Tibial artery (tissue), 4 donors: ENCODE results near the gene FAAH.

Source experiments
- DNase-seq, 2 donors: peaks; one replicate each; pipeline ENCODE4 v3.0.0-alpha.2; 2019
- H3K27ac ChIP-seq, 2 donors: fragments of 200-600 bp; sonication (generic) in 1 of 2; 1 replicate in 1 of 2; 2 replicates in 1 of 2; pipeline ENCODE4 v1.5.1; 2018 to 2019; ENCODE audit warnings: mild to moderate bottlenecking in 1 of 2
- H3K27me3 ChIP-seq, 2 donors: fragments of 200-600 bp; sonication (generic) in 1 of 2; one replicate each; pipeline versions ENCODE4 v1.5.1 to v1.6.0; 2016 to 2019
- H3K36me3 ChIP-seq, 3 donors: fragments of 200-600 bp; sonication (generic) in 2 of 3; one replicate each; pipeline ENCODE4 v1.5.1; 2016 to 2019; ENCODE audit warnings: mild to moderate bottlenecking in 2 of 3
- H3K4me1 ChIP-seq, 4 donors: fragments of 200-600 bp; sonication (generic) in 2 of 4; 1 replicate in 3 of 4; 2 replicates in 1 of 4; pipeline ENCODE4 v1.5.1; 2016 to 2019
- H3K4me3 ChIP-seq, 2 donors: fragments of 200-600 bp; sonication (generic) in 1 of 2; 1 replicate in 1 of 2; 2 replicates in 1 of 2; pipeline ENCODE4 v1.5.1; 2018 to 2019; ENCODE audit warnings: mild to moderate bottlenecking in 2 of 2
- H3K9me3 ChIP-seq, 3 donors: fragments of 200-600 bp; sonication (generic) in 1 of 3; one replicate each; pipeline ENCODE4 v1.5.1; 2016 to 2019
- CTCF ChIP-seq, 2 experiments: fragments of 200-600 bp in 1 of 2; fragments of 450-650 bp in 1 of 2; IDR thresholded peaks; one replicate each; pipeline ENCODE4 v1.5.1; 2017 to 2019; ENCODE audit warnings: antibody characterized with exemption in 2 of 2, mild to moderate bottlenecking in 1 of 2, moderate library complexity in 1 of 2
- intact Hi-C: fragments of 100-400 bp; cut with DNase I; formaldehyde crosslinking; loops from one replicate; pipeline ENCODE4 v1.15.0; 2023; ENCODE audit warnings: low total_unique reads

FAAH gene

DNA sequence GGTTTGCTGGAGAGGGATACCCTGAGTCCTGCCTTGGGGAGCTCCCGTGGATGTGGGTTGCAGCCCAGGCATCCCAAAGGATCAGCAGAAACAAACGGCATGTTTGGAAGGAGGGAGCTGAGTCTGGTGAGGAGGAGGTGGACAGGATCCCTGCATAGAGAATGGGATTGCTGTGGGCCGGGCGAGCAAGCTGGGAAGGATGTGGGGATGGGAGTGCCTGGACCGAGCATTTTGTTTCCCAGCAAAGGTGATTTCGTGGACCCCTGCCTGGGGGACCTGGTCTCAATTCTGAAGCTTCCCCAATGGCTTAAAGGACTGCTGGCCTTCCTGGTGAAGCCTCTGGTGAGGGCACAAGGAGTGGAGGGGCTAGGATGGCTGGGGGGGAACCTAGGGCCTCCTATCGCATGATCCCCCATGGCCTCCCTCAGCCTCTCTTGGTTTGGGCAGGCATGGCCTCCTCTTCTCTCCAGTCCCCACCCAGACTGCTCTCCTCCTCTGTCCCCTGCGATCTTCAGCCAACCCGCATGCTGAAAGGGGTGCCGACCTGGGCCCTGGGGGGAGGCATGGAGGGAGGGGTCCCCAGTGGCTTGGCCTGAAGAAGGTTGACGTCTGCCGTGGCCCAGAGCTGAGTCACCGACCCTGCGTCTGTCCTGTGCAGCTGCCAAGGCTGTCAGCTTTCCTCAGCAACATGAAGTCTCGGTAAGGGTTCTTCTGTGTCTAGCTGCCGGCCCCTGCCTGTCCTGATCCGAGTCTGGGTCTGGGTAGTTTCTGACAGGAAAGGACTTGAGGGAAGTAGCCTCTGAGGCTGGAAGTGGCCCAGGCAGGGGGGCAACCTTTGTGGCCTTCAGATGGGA lies 16.3 kb downstream of the FAAH start:
- no peaks in the 10 kb centered on the region for H3K9me3 ChIP-seq
- H3K4me3 ChIP-seq, result no peak overlapping the region
- peaks cover 0 to 11% (median 4%) of the 10 kb centered on the region in 4 donors for H3K4me1 ChIP-seq
- no peaks in the 10 kb centered on the region for H3K27me3 ChIP-seq
- intact Hi-C loops, result no loop called here
- no peak overlapping the region for H3K27ac ChIP-seq
- no peak for DNase-seq
- peaks cover 0 to 58% (median 0%) of the 10 kb centered on the region in 3 donors for H3K36me3 ChIP-seq
- no peak for TF ChIP-seq CTCF (IDR thresholded peaks at IDR 0.05)

DNA sequence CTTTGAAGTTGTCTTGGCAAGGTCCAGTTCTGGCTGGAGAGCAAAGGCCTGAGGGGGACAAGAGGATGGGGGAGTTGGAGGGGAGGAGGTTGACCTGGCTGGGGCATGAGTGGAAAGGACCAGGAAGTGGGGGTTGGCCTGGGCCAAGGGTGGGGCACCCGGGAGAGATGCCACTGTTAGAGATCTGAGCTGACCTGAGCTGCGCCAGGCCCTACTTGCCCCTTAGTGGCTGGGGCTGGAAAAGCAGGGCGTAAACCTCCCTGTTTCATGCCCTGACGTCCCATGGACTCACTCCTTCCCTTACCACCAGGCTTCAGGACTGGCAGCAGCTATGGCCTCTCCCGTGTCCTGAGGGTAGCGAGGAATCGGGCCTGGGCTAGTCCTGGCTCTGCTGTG lies 16.9 kb downstream of the FAAH start:
- Histone ChIP-seq H3K27ac (no peak overlapping the region), H3K9me3 (no peaks in the 10 kb centered on the region), H3K4me1 (peaks cover 0 to 8% (median 4%) of the 10 kb centered on the region in 4 donors), H3K27me3 (no peaks in the 10 kb centered on the region), H3K4me3 (no peak overlapping the region), H3K36me3 (peaks cover 0 to 58% (median 0%) of the 10 kb centered on the region in 3 donors)
- intact Hi-C loops, result no loop called here
- TF ChIP-seq CTCF (IDR thresholded peaks at IDR 0.05), result no peak
- no peak for DNase-seq

DNA sequence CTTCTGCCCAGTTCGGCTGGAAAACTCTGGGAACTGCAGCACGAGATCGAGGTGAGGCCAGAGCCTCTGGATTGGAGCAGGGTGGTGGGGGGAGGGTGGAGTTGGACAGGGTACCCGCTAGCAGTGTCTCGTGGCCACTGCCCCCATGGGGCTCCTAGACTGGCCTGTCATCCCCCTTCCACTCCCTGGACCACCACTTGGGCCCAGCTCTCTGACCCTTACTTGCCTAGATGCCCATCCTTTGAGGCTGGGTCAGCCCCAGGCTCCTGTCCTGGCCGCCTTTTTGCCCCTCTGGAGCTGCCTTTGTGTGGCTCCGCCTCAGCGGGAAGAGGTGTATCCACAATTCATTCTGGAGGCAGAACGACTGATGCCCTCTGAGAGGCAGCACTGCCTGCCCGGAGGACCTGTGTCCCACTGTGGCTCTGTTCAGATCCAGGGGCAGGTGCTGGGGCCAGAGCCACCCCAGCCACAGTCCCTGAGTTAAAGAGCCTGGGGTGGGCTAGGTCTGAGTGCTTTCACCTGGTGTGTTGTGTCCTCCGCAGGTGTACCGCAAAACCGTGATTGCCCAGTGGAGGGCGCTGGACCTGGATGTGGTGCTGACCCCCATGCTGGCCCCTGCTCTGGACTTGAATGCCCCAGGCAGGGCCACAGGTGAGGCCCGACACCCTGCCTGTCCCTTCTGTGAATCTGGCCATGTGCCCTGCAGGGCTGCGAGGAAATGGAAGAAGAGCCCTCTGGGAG lies 17.7 kb downstream of the FAAH start:
- no peak for DNase-seq
- TF ChIP-seq CTCF (IDR thresholded peaks at IDR 0.05), result no peak
- Histone ChIP-seq H3K9me3 (no peaks in the 10 kb centered on the region), H3K36me3 (peaks cover 0 to 58% (median 0%) of the 10 kb centered on the region in 3 donors), H3K4me1 (peaks cover 0 to 3% (median 1%) of the 10 kb centered on the region in 4 donors), H3K4me3 (no peak overlapping the region), H3K27me3 (no peaks in the 10 kb centered on the region), H3K27ac (no peak overlapping the region)
- intact Hi-C loops, result no loop called here

DNA sequence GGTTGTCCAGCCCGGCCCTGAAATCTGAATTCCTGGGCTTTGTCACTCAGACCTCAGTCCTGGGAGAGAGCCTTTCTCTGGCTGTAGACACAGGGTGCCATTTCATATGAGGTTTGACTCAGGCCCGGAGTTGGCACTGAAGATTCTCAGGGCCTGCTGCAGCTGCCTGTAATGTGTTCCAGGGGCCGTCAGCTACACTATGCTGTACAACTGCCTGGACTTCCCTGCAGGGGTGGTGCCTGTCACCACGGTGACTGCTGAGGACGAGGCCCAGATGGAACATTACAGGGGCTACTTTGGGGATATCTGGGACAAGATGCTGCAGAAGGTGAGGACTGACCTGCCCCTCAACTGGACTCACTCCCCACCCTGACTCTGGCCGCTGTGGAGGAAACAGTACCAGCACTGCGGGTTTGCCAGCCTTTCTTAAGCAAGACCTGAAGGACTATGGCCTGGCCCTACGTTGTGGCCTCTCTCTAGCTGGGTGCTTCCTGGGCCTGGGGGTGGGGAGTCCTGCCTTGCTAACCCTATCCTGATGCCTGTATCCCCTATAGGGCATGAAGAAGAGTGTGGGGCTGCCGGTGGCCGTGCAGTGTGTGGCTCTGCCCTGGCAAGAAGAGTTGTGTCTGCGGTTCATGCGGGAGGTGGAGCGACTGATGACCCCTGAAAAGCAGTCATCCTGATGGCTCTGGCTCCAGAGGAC lies 18.9 kb downstream of the FAAH start:
- no peaks in the 10 kb centered on the region for H3K4me1 ChIP-seq
- no peak for TF ChIP-seq CTCF (IDR thresholded peaks at IDR 0.05)
- H3K27me3 ChIP-seq, result no peaks in the 10 kb centered on the region
- no peak for DNase-seq
- intact Hi-C loops, result no loop called here
- no peak overlapping the region for H3K4me3 ChIP-seq
- no peaks in the 10 kb centered on the region for H3K9me3 ChIP-seq
- no peak overlapping the region for H3K27ac ChIP-seq
- H3K36me3 ChIP-seq, result peaks cover 0 to 58% (median 0%) of the 10 kb centered on the region in 3 donors

DNA sequence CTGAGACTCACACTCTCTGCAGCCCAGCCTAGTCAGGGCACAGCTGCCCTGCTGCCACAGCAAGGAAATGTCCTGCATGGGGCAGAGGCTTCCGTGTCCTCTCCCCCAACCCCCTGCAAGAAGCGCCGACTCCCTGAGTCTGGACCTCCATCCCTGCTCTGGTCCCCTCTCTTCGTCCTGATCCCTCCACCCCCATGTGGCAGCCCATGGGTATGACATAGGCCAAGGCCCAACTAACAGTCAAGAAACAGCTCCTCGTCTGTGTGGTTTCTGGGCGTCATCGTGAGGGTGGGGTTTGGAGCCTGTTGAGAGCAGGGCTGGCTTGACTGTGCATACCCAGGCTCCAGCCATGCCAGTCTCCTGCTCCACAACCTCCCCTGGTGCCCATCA lies 19.5 kb downstream of the FAAH start:
- H3K4me1 ChIP-seq, result no peaks in the 10 kb centered on the region
- H3K4me3 ChIP-seq, result no peak overlapping the region
- no peak overlapping the region for H3K27ac ChIP-seq
- no peak for DNase-seq
- no peaks in the 10 kb centered on the region for H3K27me3 ChIP-seq
- H3K36me3 ChIP-seq, result peaks cover 0 to 53% (median 0%) of the 10 kb centered on the region in 3 donors
- intact Hi-C loops, result no loop called here
- TF ChIP-seq CTCF (IDR thresholded peaks at IDR 0.05), result no peak
- no peaks in the 10 kb centered on the region for H3K9me3 ChIP-seq
